DND-41 (cell line): Measurements from ENCODE around the gene MYH11.

Source experiments
- EZH2 ChIP-seq: IDR thresholded peaks from 3 replicates; pipeline ENCODE4 v1.6.1; 2012; ENCODE audit warnings: borderline replicate concordance, low read depth, mild to moderate bottlenecking, moderate library complexity, low read length, inconsistent platforms; ENCODE audit not compliant: severe bottlenecking
- TF ChIP-seq, protein P1 (sequence below): IDR thresholded peaks from 2 replicates; pipeline ENCODE4 v1.5.1; 2012; ENCODE audit warnings: borderline replicate concordance, low read length, moderate library complexity, mild to moderate bottlenecking; ENCODE audit not compliant: poor library complexity, severe bottlenecking; ENCODE audit errors: extremely low read depth

DNA sequence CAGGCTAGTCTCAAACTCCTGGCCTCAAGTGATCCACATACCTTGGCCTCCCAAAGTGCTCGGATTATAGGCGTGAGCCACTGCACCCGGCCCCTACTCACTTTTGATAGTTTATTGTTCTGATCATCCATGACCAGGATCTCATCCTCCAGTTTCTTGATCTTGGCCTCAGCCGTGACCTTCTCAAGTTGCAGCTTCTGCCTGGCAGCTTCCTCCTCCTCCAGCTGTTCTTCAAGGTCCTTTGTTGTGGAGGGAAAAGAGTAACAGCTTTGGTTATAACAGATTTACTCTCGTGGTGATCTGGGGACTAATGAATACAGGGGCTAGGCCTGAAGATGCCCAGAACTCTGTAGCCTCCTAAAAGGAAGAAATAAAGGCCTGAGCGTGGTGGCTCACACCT lies 116.9 kb downstream of the MYH11 start:
- TF ChIP-seq, protein P1, sequence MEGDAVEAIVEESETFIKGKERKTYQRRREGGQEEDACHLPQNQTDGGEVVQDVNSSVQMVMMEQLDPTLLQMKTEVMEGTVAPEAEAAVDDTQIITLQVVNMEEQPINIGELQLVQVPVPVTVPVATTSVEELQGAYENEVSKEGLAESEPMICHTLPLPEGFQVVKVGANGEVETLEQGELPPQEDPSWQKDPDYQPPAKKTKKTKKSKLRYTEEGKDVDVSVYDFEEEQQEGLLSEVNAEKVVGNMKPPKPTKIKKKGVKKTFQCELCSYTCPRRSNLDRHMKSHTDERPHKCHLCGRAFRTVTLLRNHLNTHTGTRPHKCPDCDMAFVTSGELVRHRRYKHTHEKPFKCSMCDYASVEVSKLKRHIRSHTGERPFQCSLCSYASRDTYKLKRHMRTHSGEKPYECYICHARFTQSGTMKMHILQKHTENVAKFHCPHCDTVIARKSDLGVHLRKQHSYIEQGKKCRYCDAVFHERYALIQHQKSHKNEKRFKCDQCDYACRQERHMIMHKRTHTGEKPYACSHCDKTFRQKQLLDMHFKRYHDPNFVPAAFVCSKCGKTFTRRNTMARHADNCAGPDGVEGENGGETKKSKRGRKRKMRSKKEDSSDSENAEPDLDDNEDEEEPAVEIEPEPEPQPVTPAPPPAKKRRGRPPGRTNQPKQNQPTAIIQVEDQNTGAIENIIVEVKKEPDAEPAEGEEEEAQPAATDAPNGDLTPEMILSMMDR = no peak
- TF ChIP-seq EZH2 = no peak
